Progenitor cell of endocrine pancreas (in vitro differentiated cells): Measurements from ENCODE around the gene NDUFAF2. TPM values are rescaled to one million over a fixed set of nuclear protein-coding genes. Genes with fewer than 3 reads are reported as not detected.

Experiments
- DNase-seq: peaks from one replicate; pipeline ENCODE4 v3.0.0; 2021; ENCODE audit warnings: low spot score; ENCODE audit not compliant: unreplicated experiment
- H3K27ac Mint-ChIP-seq: 2 replicates; pipeline ENCODE4 v1.8.0; 2021; ENCODE audit warnings: mild to moderate bottlenecking, moderate library complexity, mixed read lengths
- H3K27me3 Mint-ChIP-seq: 2 replicates; pipeline ENCODE4 v1.8.0; 2021; ENCODE audit warnings: mixed read lengths
- H3K36me3 Mint-ChIP-seq: 2 replicates; pipeline ENCODE4 v1.8.0; 2022; ENCODE audit warnings: mixed read lengths; ENCODE audit not compliant: insufficient read depth
- H3K4me1 Mint-ChIP-seq: 2 replicates; pipeline ENCODE4 v1.8.0; 2021; ENCODE audit warnings: low read depth, mixed read lengths
- H3K4me3 Mint-ChIP-seq: 2 replicates; pipeline ENCODE4 v1.8.0; 2021; ENCODE audit warnings: low read depth, mild to moderate bottlenecking, moderate library complexity, mixed read lengths
- H3K9me3 Mint-ChIP-seq: 2 replicates; pipeline ENCODE4 v1.8.0; 2021; ENCODE audit warnings: low read depth, mixed read lengths
- CTCF ChIP-seq: fragments of 200-600 bp; sonication (generic); IDR thresholded peaks from one replicate; pipeline ENCODE4 v1.5.0; 2021; ENCODE audit warnings: antibody characterized with exemption, mild to moderate bottlenecking; ENCODE audit not compliant: unreplicated experiment
- total RNA-seq: library from RNA; stranded (reverse); gene quantifications from 2 replicates; pipeline ENCODE4 v1.2.1, GENCODE V29; 2021

NDUFAF2 gene
- total RNA-seq, 1 donor from 2014 or later = 21.2 TPM

- H3K27ac Mint-ChIP-seq = no peak overlapping the region
- DNase-seq = no peak
- TF ChIP-seq CTCF = no peak
- H3K36me3 Mint-ChIP-seq = peaks cover 4% of the 10 kb centered on the region
- H3K4me1 Mint-ChIP-seq = peaks cover 21% of the 10 kb centered on the region
- no peaks in the 10 kb centered on the region for H3K27me3 Mint-ChIP-seq
- H3K4me3 Mint-ChIP-seq = no peak overlapping the region
- peaks cover 8% of the 10 kb centered on the region for H3K9me3 Mint-ChIP-seq
These were observed 52.7 kb downstream of the NDUFAF2 start for GRCh38 chr5:60997721-60998120.

GRCh38 chr5:61000887-61001286, 55.9 kb downstream of the NDUFAF2 start:
- Mint-ChIP-seq H3K36me3 (peaks cover 1% of the 10 kb centered on the region), H3K27me3 (no peaks in the 10 kb centered on the region), H3K9me3 (peaks cover 4% of the 10 kb centered on the region), H3K4me3 (no peak overlapping the region), H3K4me1 (peaks cover 21% of the 10 kb centered on the region), H3K27ac (no peak overlapping the region)
- no peak for DNase-seq
- TF ChIP-seq CTCF = no peak

GRCh38 chr5:61001647-61002046, 56.6 kb downstream of the NDUFAF2 start:
- Mint-ChIP-seq H3K4me3 (no peak overlapping the region), H3K27ac (no peak overlapping the region), H3K27me3 (no peaks in the 10 kb centered on the region), H3K4me1 (peaks cover 21% of the 10 kb centered on the region), H3K9me3 (peaks cover 4% of the 10 kb centered on the region), H3K36me3 (peaks cover 1% of the 10 kb centered on the region)
- no peak for DNase-seq
- no peak for TF ChIP-seq CTCF

- no peak for DNase-seq
- Mint-ChIP-seq H3K36me3 (peaks cover 1% of the 10 kb centered on the region), H3K9me3 (peaks cover 4% of the 10 kb centered on the region), H3K27me3 (no peaks in the 10 kb centered on the region), H3K27ac (no peak overlapping the region), H3K4me3 (no peak overlapping the region), H3K4me1 (peaks cover 21% of the 10 kb centered on the region)
- TF ChIP-seq CTCF = no peak
These were observed 57.8 kb downstream of the NDUFAF2 start for GRCh38 chr5:61002611-61003355.

- H3K36me3 Mint-ChIP-seq = peaks cover 1% of the 10 kb centered on the region
- no peak overlapping the region for H3K4me3 Mint-ChIP-seq
- TF ChIP-seq CTCF = no peak
- H3K27me3 Mint-ChIP-seq = no peaks in the 10 kb centered on the region
- no peaks in the 10 kb centered on the region for H3K9me3 Mint-ChIP-seq
- no peak for DNase-seq
- H3K27ac Mint-ChIP-seq = no peak overlapping the region
- H3K4me1 Mint-ChIP-seq = peaks cover 16% of the 10 kb centered on the region
These were observed 59.4 kb downstream of the NDUFAF2 start for GRCh38 chr5:61004448-61004847.
